Loucy (cell line): ENCODE data around the gene CCNG2.

Experiments
- EZH2phosphoT487 ChIP-seq: fragments of 200-600 bp; IDR thresholded peaks from 2 replicates; pipeline ENCODE4 v1.6.1; 2018; ENCODE audit warnings: antibody characterized with exemption, mild to moderate bottlenecking, moderate library complexity, borderline replicate concordance
- TF ChIP-seq, protein P1 (sequence below): fragments of 200-600 bp; sonication (generic); conservative IDR thresholded peaks from 2 replicates; pipeline ENCODE4 v1.5.1; 2014; ENCODE audit warnings: mild to moderate bottlenecking, antibody characterized with exemption, low read length

DNA sequence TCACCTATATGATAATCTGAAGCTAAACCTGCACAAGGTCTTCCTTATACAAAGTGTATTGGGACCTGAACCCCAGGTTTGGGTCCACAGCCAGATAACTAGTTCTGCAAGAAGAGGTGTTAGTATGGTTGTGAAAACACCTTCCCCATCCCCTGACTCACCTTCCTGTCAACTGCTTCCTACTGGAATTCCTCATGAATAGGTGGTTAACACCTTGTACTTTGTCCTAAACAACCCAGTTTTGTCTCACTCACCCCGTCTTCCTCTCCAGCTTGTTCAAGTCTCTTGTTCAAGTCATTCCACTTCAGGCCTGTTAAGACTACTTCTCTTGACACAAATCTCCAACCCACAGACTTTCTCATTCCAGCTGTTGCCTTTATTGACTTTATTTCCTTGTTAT lies 45.5 kb downstream of the CCNG2 start:
- no peak for TF ChIP-seq EZH2phosphoT487
- TF ChIP-seq, protein P1, sequence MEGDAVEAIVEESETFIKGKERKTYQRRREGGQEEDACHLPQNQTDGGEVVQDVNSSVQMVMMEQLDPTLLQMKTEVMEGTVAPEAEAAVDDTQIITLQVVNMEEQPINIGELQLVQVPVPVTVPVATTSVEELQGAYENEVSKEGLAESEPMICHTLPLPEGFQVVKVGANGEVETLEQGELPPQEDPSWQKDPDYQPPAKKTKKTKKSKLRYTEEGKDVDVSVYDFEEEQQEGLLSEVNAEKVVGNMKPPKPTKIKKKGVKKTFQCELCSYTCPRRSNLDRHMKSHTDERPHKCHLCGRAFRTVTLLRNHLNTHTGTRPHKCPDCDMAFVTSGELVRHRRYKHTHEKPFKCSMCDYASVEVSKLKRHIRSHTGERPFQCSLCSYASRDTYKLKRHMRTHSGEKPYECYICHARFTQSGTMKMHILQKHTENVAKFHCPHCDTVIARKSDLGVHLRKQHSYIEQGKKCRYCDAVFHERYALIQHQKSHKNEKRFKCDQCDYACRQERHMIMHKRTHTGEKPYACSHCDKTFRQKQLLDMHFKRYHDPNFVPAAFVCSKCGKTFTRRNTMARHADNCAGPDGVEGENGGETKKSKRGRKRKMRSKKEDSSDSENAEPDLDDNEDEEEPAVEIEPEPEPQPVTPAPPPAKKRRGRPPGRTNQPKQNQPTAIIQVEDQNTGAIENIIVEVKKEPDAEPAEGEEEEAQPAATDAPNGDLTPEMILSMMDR: no peak
